Loucy (cell line): ENCODE measurements around the gene PRRX1.

ENCODE experiments used
- CTCF ChIP-seq: fragments of 200-600 bp; sonication (generic); conservative IDR thresholded peaks from 2 replicates; pipeline ENCODE4 v1.5.1; 2014; ENCODE audit warnings: mild to moderate bottlenecking, antibody characterized with exemption, low read length
- EZH2phosphoT487 ChIP-seq: fragments of 200-600 bp; IDR thresholded peaks from 2 replicates; pipeline ENCODE4 v1.6.1; 2018; ENCODE audit warnings: antibody characterized with exemption, mild to moderate bottlenecking, moderate library complexity, borderline replicate concordance

DNA sequence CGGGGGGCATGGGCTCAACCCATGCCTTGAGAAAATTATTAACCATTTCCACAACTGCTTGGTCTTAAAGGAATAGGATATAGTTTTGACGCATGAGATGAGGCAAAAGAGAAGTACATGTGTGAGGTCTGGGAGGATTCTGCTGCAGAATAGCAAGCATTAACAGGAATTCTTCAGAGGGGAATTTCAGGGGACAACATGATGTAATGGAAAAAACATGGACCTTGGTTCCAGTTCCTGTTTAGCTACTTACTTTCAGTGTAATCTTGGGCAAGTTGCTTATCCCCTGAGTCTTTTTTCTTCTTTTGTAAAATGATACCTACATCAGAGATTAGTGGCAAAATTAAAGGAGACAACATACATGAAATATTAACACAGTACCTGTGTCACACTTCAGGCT is 85.6 kb downstream of the PRRX1 start:
- TF ChIP-seq CTCF (no peak), EZH2phosphoT487 (no peak)
